NCI-H2107 (cell line): Measurements from ENCODE around the gene TMOD1.
A peak's percentile ranks its signal among the peaks of the same experiment; 100 is the strongest.
"Not testable (repeated sequence)": the region's sequence is repeated elsewhere in the genome, so short reads cannot be mapped to it uniquely, and the experiment has no call there.

Experiments
- DNase-seq: peaks from one replicate; lab custom pipeline; 2025; lab: John Stamatoyannopoulos, UW

Gene TMOD1

GRCh38 chr9:97598461-97599288, 97.2 kb downstream of the TMOD1 start:
- peak; percentile 22 for DNase-seq

- DNase-seq = no peak
Observed at GRCh38 chr9:97599314-97599846, 97.9 kb downstream of the TMOD1 start.

GRCh38 chr9:97600531-97601227, 99.2 kb downstream of the TMOD1 start:
- no peak for DNase-seq

- no peak for DNase-seq
Observed at GRCh38 chr9:97601228-97601898, 99.9 kb downstream of the TMOD1 start.

- DNase-seq = no peak
Observed at GRCh38 chr9:97602430-97602829, 101.0 kb downstream of the TMOD1 start.

GRCh38 chr9:97604901-97605645, 103.6 kb downstream of the TMOD1 start:
- DNase-seq = no peak

GRCh38 chr9:97615439-97616072, 114.1 kb downstream of the TMOD1 start:
- peak; percentile 27 for DNase-seq

- DNase-seq = no peak
Observed at GRCh38 chr9:97617939-97618416, 116.5 kb downstream of the TMOD1 start.

GRCh38 chr9:97620063-97620462, 118.6 kb downstream of the TMOD1 start:
- DNase-seq = not testable (repeated sequence)

GRCh38 chr9:97622483-97622882, 121.0 kb downstream of the TMOD1 start:
- not testable (repeated sequence) for DNase-seq

GRCh38 chr9:97623946-97624345, 122.5 kb downstream of the TMOD1 start:
- DNase-seq = no peak

GRCh38 chr9:97625620-97626019, 124.2 kb downstream of the TMOD1 start:
- DNase-seq = no peak

GRCh38 chr9:97627624-97628023, 126.2 kb downstream of the TMOD1 start:
- no peak for DNase-seq

GRCh38 chr9:97628668-97629067, 127.2 kb downstream of the TMOD1 start:
- peak; percentile 17 for DNase-seq

GRCh38 chr9:97629156-97629555, 127.7 kb downstream of the TMOD1 start:
- no peak for DNase-seq

- DNase-seq = no peak
Observed at GRCh38 chr9:97630591-97630990, 129.1 kb downstream of the TMOD1 start.

- DNase-seq = peak; percentile 45
Observed at GRCh38 chr9:97632248-97632984, 130.9 kb downstream of the TMOD1 start.

- DNase-seq = peak; percentile 96
Observed at GRCh38 chr9:97632985-97633858, 131.8 kb downstream of the TMOD1 start, which contains the start of the genes NCBP1 and TSTD2. TSS of gene NCBP1 (plus strand) at chr9:97633821. CDS start at chr9:97633882, 61 bp downstream. TSS of gene TSTD2 (minus strand) at chr9:97633368. CDS start at chr9:97627562, 5,806 bp downstream.

- no peak for DNase-seq
Observed at GRCh38 chr9:97633859-97634490, 132.5 kb downstream of the TMOD1 start.
